ENCODE data around the gene OPA3. TPM values are rescaled to one million over a fixed set of nuclear protein-coding genes. Genes with fewer than 3 reads are reported as not detected.

OPA3 gene
- total RNA-seq, 1 experiment from 2014 or later = 11.1 TPM

GRCh38 chr19:45515081-45515624 lies 69.4 kb downstream of the OPA3 start (continued):
- TF ChIP-seq CTCF (IDR thresholded peaks at IDR 0.05 in 2 of 3, conservative IDR thresholded peaks at IDR 0.05 in 1 of 3; ENCODE audit: borderline replicate concordance in 1 of 3, insufficient read depth in 1 of 3, low read depth in 2 of 3, low read length in 2 of 3) (no peak), ZNF274 (IDR thresholded peaks at IDR 0.05; ENCODE audit: low read depth, low read length) (no peak), SRF (IDR thresholded peaks at IDR 0.05; ENCODE audit: low read depth) (no peak), CEBPB (IDR thresholded peaks at IDR 0.05; ENCODE audit: low read depth) (no peak), YY1 (IDR thresholded peaks at IDR 0.05; ENCODE audit: extremely low read depth, insufficient replicate concordance, low read depth, low read length) (no peak), ZFX (IDR thresholded peaks at IDR 0.05) (no peak), POLR2A (IDR thresholded peaks at IDR 0.05; ENCODE audit: borderline replicate concordance, extremely low read depth, insufficient read depth, insufficient read length) (no peak), SIN3A (IDR thresholded peaks at IDR 0.05; ENCODE audit: low read depth) (no peak), ELF1 (IDR thresholded peaks at IDR 0.05; ENCODE audit: borderline replicate concordance, low read depth) (no peak), EZH2 (IDR thresholded peaks at IDR 0.05) (no peak), POLR2AphosphoS5 (IDR thresholded peaks at IDR 0.05; ENCODE audit: low read depth, low read length) (no peak), RAD21 (IDR thresholded peaks at IDR 0.05; ENCODE audit: low read depth) (no peak), TCF7L2 (IDR thresholded peaks at IDR 0.05; ENCODE audit: borderline replicate concordance, extremely low read depth, insufficient read depth, insufficient read length) (no peak)
- TF ChIP-seq, protein P1, sequence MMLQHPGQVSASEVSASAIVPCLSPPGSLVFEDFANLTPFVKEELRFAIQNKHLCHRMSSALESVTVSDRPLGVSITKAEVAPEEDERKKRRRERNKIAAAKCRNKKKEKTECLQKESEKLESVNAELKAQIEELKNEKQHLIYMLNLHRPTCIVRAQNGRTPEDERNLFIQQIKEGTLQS (IDR thresholded peaks at IDR 0.05) = no peak
